T-helper 2 cell treated with Interferon-gamma antibody and Interleukin-4, amounts not matched to agents 100 ng/mL and 5 ng/mL, for 36 hours (primary cell): ENCODE measurements around the gene EEIG2. TPM values are rescaled to one million over a fixed set of nuclear protein-coding genes. Genes with fewer than 3 reads are reported as not detected.
"Not testable (repeated sequence)": the region's sequence is repeated elsewhere in the genome, so short reads cannot be mapped to it uniquely, and the experiment has no call there.

ENCODE experiments used
- intact Hi-C: fragments of 100-400 bp; cut with micrococcal nuclease; formaldehyde crosslinking; loops from one replicate; pipeline ENCODE4 v1.15.1; 2023
- total RNA-seq: library from RNA; stranded (reverse); gene quantifications from 2 replicates; pipeline ENCODE4 v1.2.3, GENCODE V29; 2022

EEIG2 gene
- 14.0 and 14.8 TPM in 2 replicates for total RNA-seq

DNA sequence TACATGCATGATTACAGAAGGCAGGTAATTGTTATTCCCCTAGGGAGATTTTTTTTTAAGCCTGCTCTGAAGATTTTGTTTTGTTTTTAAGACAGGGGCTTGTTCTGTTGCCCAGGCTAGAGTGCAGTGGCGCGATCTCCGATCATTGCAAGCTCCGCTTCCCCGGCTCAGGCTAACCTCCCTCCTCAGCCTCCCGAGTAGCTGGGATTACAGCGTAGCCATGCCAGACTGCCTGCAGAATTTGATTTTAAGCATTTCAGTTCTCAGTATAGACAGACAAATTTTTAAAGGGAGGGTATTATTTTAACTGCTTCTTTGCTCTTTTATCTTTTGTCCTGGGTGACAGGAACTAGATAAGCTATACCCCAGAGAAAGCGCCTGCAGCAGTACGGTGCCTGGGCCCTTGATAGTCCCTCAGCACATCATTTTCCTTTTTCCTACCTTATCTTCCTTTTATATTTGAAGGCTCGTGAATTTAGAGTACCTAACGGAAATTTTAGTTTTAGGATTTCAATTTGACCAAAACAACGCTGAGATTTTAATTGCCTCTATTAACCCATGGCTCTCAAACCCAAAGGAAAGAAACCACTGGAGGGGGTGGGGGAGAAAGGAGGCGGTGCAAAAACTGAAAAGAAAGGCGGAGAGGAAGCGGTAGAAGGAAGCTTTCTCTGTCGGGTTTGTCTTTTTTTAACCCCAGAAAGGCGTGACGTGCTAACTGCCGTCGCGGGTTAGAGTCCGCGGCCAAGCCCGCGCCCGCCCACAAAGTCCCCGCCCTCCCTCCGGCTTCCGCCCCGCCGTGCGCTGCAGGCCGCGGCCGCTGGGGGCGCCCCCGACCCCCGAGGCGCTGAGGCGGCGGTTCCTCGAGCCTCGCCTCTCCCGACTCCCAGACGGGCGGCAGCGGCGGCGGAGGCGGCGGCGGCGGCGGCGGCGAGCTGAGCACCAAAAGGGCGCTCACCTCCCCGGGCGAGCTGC is at the start of gene EEIG2:
EEIG2 (plus strand) TSS at position 886 of the 972 bp plus-strand sequence. CDS start 329 bp downstream, outside the sequence.
- intact Hi-C loops = loop anchor here (1.0 to 2.0 kb wide), 5 partner anchors 55 to 359 kb away; partner anchors contain the start of genes GPSM2, PRPF38B and SLC25A24

- intact Hi-C loops = loop anchor here (1.0 to 5.0 kb wide), 4 partner anchors 50 to 309 kb away; partner anchors contain the start of genes PRPF38B and SLC25A24
Measured at GRCh38 chr1:108511764-108512163, 48.1 kb upstream of the EEIG2 start.

- intact Hi-C loops = loop anchor here (1.0 to 5.0 kb wide), 4 partner anchors 49 to 310 kb away; partner anchors contain the start of genes PRPF38B and SLC25A24
Measured at GRCh38 chr1:108512239-108513043, 47.5 kb upstream of the EEIG2 start.

- intact Hi-C loops = loop anchor here (5.0 kb wide), 2 partner anchors 179 to 311 kb away; partner anchors contain the start of genes PRPF38B and SLC25A24
Measured at GRCh38 chr1:108513044-108513415, 46.9 kb upstream of the EEIG2 start.

DNA sequence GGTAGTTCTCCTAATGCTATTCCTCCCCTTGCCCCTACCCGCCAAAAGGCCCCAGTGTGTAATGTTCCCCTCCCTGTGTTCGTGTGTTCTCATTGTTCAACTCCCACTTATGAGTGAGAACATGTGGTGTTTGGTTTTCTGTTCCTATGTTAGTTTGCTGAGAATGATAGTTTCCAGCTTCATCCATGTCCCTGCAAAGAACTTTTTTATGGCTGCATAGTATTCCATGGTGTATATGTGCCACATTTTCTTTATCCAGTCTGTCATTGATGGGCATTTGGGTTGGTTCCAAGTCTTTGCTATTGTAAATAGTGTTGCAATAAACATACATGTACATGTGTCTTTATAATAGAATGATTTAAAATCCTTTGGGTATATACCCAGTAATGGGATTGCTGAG is 46.0 kb upstream of the EEIG2 start:
- intact Hi-C loops = loop anchor here (5.0 kb wide), 2 partner anchors 178 to 312 kb away; partner anchors contain the start of genes PRPF38B and SLC25A24

DNA sequence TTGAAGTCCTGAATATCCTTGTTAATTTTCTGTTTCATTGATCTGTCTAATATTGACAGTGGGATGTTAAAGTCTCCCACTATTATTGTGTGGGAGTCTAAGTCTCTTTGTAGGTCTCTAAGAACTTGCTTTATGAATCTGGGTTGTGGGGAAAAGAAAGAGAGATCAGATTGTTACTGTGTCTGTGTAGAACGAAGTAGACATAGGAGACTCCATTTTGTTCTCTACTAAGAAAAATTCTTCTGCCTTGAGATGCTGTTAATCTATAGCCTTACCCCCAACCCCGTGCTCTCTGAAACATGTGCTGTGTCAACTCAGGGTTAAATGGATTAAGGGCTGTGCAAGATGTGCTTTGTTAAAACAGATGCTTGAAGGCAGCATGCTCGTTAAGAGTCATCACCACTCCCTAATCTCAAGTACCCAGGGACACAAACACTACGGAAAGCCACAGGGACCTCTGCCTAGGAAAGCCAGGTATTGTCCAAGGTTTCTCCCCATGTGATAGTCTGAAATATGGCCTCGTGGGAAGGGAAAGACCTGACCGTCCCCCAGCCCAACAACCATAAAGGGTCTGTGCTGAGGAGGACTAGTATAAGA is 42.5 kb upstream of the EEIG2 start:
- intact Hi-C loops = not testable (repeated sequence)

DNA sequence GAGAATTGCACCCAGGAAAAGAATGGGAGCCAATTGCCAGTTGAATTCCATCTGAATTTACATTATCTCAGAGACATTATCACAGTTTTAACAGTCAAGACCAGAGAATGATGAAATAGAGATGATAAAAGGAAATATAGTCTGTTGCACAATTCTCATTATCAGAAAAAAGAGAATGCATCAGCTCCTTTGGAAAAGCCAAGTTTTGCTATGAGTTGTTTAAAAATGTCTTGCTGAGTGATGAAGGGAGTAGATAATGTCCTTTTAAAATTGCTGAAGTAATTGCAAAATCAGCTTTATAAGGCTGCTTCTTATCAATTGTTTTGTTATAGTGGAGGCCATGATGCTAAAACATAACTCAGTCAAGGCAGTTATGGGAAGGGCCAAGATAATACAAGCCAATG is 37.9 kb upstream of the EEIG2 start:
- intact Hi-C loops = no loop called here

- intact Hi-C loops = no loop called here
Measured at GRCh38 chr1:108523829-108524228, 36.1 kb upstream of the EEIG2 start.

GRCh38 chr1:108524676-108525075 is 35.2 kb upstream of the EEIG2 start:
- intact Hi-C loops = no loop called here

GRCh38 chr1:108527135-108527534 is 32.8 kb upstream of the EEIG2 start:
- intact Hi-C loops = no loop called here

DNA sequence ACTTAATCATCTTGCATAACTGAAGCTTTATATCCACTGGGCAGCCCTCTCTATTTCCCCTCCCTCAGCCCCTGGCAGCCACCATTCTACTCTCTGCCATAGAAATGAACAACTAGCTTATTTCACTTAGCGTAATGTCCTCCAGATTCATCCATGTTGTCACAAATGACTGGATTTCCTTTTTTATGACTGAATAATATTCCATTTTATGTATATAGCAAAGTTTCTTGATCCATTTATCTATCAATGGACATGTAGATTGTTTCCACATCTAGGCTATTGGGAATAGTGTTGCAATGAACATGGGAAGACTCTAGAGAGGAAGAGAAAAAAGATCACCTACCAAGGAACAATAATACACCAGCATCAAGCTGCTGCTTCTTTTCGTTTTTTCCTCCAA is 32.1 kb upstream of the EEIG2 start:
- intact Hi-C loops = no loop called here

GRCh38 chr1:108531444-108531843 is 28.5 kb upstream of the EEIG2 start:
- intact Hi-C loops = no loop called here

- intact Hi-C loops = no loop called here
Measured at GRCh38 chr1:108532730-108533129, 27.2 kb upstream of the EEIG2 start.

GRCh38 chr1:108533351-108534083 is 26.4 kb upstream of the EEIG2 start:
- intact Hi-C loops = no loop called here

DNA sequence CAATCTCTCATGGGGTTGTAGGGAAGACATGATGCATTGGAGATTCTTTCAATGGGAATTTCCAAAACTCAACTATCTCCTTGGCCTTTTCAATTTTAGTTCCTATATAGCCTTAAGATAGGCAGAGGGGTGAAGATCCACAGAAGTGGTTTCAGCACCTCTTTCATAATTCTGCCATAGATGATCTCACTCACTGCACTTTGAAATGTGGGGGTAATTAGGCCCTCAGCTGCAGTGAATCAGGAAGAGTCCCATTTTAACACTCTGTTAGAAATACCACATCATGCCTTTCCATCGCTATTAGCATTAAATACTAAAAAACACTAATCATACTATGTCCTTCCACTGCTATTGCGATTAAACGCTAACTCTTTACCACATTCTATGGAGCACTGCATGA is 25.1 kb upstream of the EEIG2 start:
- intact Hi-C loops = no loop called here

GRCh38 chr1:108535315-108535897 is 24.5 kb upstream of the EEIG2 start:
- intact Hi-C loops = not testable (repeated sequence)

- intact Hi-C loops = not testable (repeated sequence)
Measured at GRCh38 chr1:108536021-108536420, 23.9 kb upstream of the EEIG2 start.

DNA sequence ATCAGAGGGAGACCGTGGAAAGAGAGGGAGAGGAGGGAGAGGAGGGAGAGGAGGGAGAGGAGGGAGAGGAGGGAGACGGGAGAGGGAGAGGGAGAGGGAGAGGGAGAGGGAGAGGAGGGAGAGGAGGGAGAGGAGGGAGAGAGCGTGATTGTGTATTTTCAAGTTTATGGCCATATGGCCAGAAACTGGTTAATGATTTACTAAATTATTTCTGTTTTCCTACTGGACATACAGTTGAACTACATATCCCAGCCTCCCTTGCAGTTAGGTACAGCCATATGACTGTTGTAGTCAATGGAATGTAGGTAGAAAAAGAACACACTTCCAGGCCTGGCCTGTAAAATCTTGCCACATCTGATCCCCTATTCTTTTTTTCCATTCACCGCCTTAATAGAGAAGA is 23.1 kb upstream of the EEIG2 start:
- intact Hi-C loops = not testable (repeated sequence)

- intact Hi-C loops = no loop called here
Measured at GRCh38 chr1:108537976-108538375, 21.9 kb upstream of the EEIG2 start.

GRCh38 chr1:108540977-108541376 is 18.9 kb upstream of the EEIG2 start:
- intact Hi-C loops = no loop called here
